RKO (cell line): ENCODE measurements around the gene LRRC8A.
"Not testable (repeated sequence)": the region's sequence is repeated elsewhere in the genome, so short reads cannot be mapped to it uniquely, and the experiment has no call there.

Experiments used
- DNase-seq: peaks from one replicate; pipeline ENCODE4 v3.0.0-alpha.2; 2016; ENCODE audit warnings: low spot score

LRRC8A gene

GRCh38 chr9:128881884-128882676 lies at the start of gene LRRC8A, which contains the start of gene KYAT1:
Gene LRRC8A, plus strand, starts transcription at chr9:128882133. Its CDS starts 25,032 bp downstream, at chr9:128907165.
Gene KYAT1, minus strand, starts transcription at chr9:128881950. Its CDS starts 36,545 bp downstream, at chr9:128845405.
- peak; percentile 100 for DNase-seq

- no peak for DNase-seq
Observed at GRCh38 chr9:128833696-128834095, 48.2 kb upstream of the LRRC8A start.

- DNase-seq = no peak
Observed at GRCh38 chr9:128835246-128836210, 46.4 kb upstream of the LRRC8A start.

- DNase-seq = no peak
Observed at GRCh38 chr9:128836509-128837145, 45.3 kb upstream of the LRRC8A start.

- DNase-seq = no peak
Observed at GRCh38 chr9:128838338-128838737, 43.6 kb upstream of the LRRC8A start.

GRCh38 chr9:128840524-128840923 lies 41.4 kb upstream of the LRRC8A start:
- DNase-seq = no peak

- no peak for DNase-seq
Observed at GRCh38 chr9:128841694-128842492, 40.0 kb upstream of the LRRC8A start.

- not testable (repeated sequence) for DNase-seq
Observed at GRCh38 chr9:128843171-128843570, 38.8 kb upstream of the LRRC8A start.

GRCh38 chr9:128845186-128845931 lies 36.6 kb upstream of the LRRC8A start:
- no peak for DNase-seq

GRCh38 chr9:128846680-128847030 lies 35.3 kb upstream of the LRRC8A start:
- DNase-seq = no peak

- no peak for DNase-seq
Observed at GRCh38 chr9:128847803-128848202, 34.1 kb upstream of the LRRC8A start.

GRCh38 chr9:128851024-128851423 lies 30.9 kb upstream of the LRRC8A start:
- not testable (repeated sequence) for DNase-seq

- DNase-seq = peak; percentile 88
Observed at GRCh38 chr9:128851779-128852600, 29.9 kb upstream of the LRRC8A start.

- not testable (repeated sequence) for DNase-seq
Observed at GRCh38 chr9:128852646-128853045, 29.3 kb upstream of the LRRC8A start.

- not testable (repeated sequence) for DNase-seq
Observed at GRCh38 chr9:128854454-128854853, 27.5 kb upstream of the LRRC8A start.

GRCh38 chr9:128858476-128858875 lies 23.5 kb upstream of the LRRC8A start:
- not testable (repeated sequence) for DNase-seq

- DNase-seq = no peak
Observed at GRCh38 chr9:128860937-128861336, 21.0 kb upstream of the LRRC8A start.

GRCh38 chr9:128861501-128861900 lies 20.4 kb upstream of the LRRC8A start:
- no peak for DNase-seq

- no peak for DNase-seq
Observed at GRCh38 chr9:128862401-128862851, 19.5 kb upstream of the LRRC8A start.

GRCh38 chr9:128863647-128864046 lies 18.3 kb upstream of the LRRC8A start:
- peak; percentile 79 for DNase-seq
